NCI-H526 treated with DMSO at 0.1 percent for 48 hours (cell line): ENCODE results near the gene PRPF38A.

Source experiments
- DNase-seq: peaks from one replicate; lab custom pipeline; 2025; lab: John Stamatoyannopoulos, UW

PRPF38A gene

GRCh38 chr1:52400131-52400530 is 4.3 kb upstream of the PRPF38A start:
- no peak for DNase-seq

- peak; percentile 10 for DNase-seq
These were observed 1.6 kb upstream of the PRPF38A start for GRCh38 chr1:52402860-52403240.

- DNase-seq: peak; percentile 71
These were observed 761 bp upstream of the PRPF38A start for GRCh38 chr1:52403566-52404115.

- DNase-seq: no peak
These were observed 555 bp downstream of the PRPF38A start for GRCh38 chr1:52404975-52405338.

GRCh38 chr1:52413410-52413989 is 9.1 kb downstream of the PRPF38A start:
- peak; percentile 23 for DNase-seq

- DNase-seq: no peak
These were observed 10.5 kb downstream of the PRPF38A start for GRCh38 chr1:52414942-52415341.

- DNase-seq: no peak
These were observed 12.4 kb downstream of the PRPF38A start for GRCh38 chr1:52416811-52417210.

- DNase-seq: no peak
These were observed 16.3 kb downstream of the PRPF38A start for GRCh38 chr1:52420713-52421112.

GRCh38 chr1:52423055-52423454 is 18.7 kb downstream of the PRPF38A start:
- DNase-seq: no peak

- no peak for DNase-seq
These were observed 19.4 kb downstream of the PRPF38A start for GRCh38 chr1:52423771-52424170.

- DNase-seq: no peak
These were observed 19.8 kb downstream of the PRPF38A start for GRCh38 chr1:52424231-52424636.

- no peak for DNase-seq
These were observed 20.4 kb downstream of the PRPF38A start for GRCh38 chr1:52424813-52425212.

- DNase-seq: no peak
These were observed 22.0 kb downstream of the PRPF38A start for GRCh38 chr1:52426371-52426770.

- DNase-seq: no peak
These were observed 22.8 kb downstream of the PRPF38A start for GRCh38 chr1:52427152-52427551.

GRCh38 chr1:52432807-52433206 is 28.4 kb downstream of the PRPF38A start:
- DNase-seq: no peak

- no peak for DNase-seq
These were observed 30.8 kb downstream of the PRPF38A start for GRCh38 chr1:52435211-52435610.

GRCh38 chr1:52435650-52436049 is 31.2 kb downstream of the PRPF38A start:
- DNase-seq: no peak

GRCh38 chr1:52436817-52437216 is 32.4 kb downstream of the PRPF38A start:
- no peak for DNase-seq

- DNase-seq: no peak
These were observed 35.6 kb downstream of the PRPF38A start for GRCh38 chr1:52439976-52440375.

GRCh38 chr1:52444463-52444862 is 40.1 kb downstream of the PRPF38A start:
- DNase-seq: no peak

GRCh38 chr1:52454127-52454526 is 49.7 kb downstream of the PRPF38A start:
- no peak for DNase-seq

GRCh38 chr1:52454779-52455178 is 50.4 kb downstream of the PRPF38A start:
- DNase-seq: no peak

- DNase-seq: no peak
These were observed 51.3 kb downstream of the PRPF38A start for GRCh38 chr1:52455686-52456085.

GRCh38 chr1:52460694-52461093 is 56.3 kb downstream of the PRPF38A start:
- no peak for DNase-seq
